Umbilical cord (tissue), 1 donor: ENCODE measurements around the gene PPIL6. TPM values are rescaled to one million over a fixed set of nuclear protein-coding genes. Genes with fewer than 3 reads are reported as not detected.

Experiments
- total RNA-seq: library from RNA; depleted of rRNA; stranded (reverse); fragments of >200 nt; gene quantifications from one replicate; pipeline ENCODE4 v1.2.3, GENCODE V29; 2014; ENCODE audit warnings: low replicate concordance; ENCODE audit not compliant: insufficient read depth

Gene PPIL6
- total RNA-seq, 1 donor from 2014 or later = 1.4 TPM

Other genes with a start within 250 kb of the PPIL6 start
- gene CD164, start 58.2 kb downstream of the PPIL6 start, total RNA-seq = 184 TPM
- gene SMPD2, start 96 bp upstream of the PPIL6 start, total RNA-seq = 8.4 TPM
- gene MICAL1, start 15.1 kb upstream of the PPIL6 start, total RNA-seq = 48.6 TPM
- 10.4 TPM for gene ZBTB24, start 42.6 kb upstream of the PPIL6 start, total RNA-seq